ENCODE measurements around the gene FMN1. TPM values are rescaled to one million over a fixed set of nuclear protein-coding genes. Genes with fewer than 3 reads are reported as not detected.

FMN1 gene
- total and polyA plus RNA-seq, 3 donors from 2014 or later = 17.7 to 53.7 (median 47.4) TPM

DNA sequence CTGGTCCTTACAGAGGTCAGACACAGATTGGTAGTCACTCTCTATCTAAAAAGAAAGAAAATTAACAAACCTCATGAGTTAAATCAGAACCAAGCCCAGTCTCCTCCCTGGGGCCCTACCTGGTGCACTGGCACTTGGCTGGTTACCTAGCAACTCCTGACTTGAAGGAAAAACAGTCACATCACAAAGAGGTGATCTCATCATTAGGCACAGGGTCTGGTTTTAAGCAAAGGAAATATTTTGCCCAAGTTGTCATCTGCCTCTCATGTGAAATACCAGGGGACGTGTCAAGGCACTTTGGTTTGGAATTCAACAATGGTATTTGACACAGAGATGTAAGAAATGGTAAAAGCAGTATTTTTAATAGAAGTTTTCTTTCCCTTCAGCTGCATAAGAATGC is 47.7 kb upstream of the FMN1 start:
- intact Hi-C loops (cut with DNase I; ENCODE audit: low total_unique reads) = no loop called here

GRCh38 chr15:33236841-33237509 is 42.5 kb upstream of the FMN1 start:
- 90 to 93% methylated on average over 4 of the region's 4 CpGs for WGBS, 2 donors

More for the DNA sequence above, 47.7 kb upstream of the FMN1 start:
- no peak overlapping the region for H3K27ac ChIP-seq
- H3K9me3 ChIP-seq = no peaks in the 10 kb centered on the region
- 54 to 78% methylated on average over 1 of the region's 1 CpG for WGBS, 2 donors
- TF ChIP-seq, protein P1, sequence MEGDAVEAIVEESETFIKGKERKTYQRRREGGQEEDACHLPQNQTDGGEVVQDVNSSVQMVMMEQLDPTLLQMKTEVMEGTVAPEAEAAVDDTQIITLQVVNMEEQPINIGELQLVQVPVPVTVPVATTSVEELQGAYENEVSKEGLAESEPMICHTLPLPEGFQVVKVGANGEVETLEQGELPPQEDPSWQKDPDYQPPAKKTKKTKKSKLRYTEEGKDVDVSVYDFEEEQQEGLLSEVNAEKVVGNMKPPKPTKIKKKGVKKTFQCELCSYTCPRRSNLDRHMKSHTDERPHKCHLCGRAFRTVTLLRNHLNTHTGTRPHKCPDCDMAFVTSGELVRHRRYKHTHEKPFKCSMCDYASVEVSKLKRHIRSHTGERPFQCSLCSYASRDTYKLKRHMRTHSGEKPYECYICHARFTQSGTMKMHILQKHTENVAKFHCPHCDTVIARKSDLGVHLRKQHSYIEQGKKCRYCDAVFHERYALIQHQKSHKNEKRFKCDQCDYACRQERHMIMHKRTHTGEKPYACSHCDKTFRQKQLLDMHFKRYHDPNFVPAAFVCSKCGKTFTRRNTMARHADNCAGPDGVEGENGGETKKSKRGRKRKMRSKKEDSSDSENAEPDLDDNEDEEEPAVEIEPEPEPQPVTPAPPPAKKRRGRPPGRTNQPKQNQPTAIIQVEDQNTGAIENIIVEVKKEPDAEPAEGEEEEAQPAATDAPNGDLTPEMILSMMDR (IDR thresholded peaks at IDR 0.05) = no peak
- no peak for TF ChIP-seq POLR2A (IDR thresholded peaks at IDR 0.05)
- H3K4me1 ChIP-seq = no peaks in the 10 kb centered on the region
- H3K36me3 ChIP-seq (ENCODE audit: low read depth, missing control alignments) = no peaks in the 10 kb centered on the region
- H3K4me3 ChIP-seq = no peak overlapping the region
- H3K27me3 ChIP-seq = no peaks in the 10 kb centered on the region
- DNase-seq = no peak

GRCh38 chr15:33234020-33234461 is 39.5 kb upstream of the FMN1 start:
- Histone ChIP-seq H3K9me3 (no peaks in the 10 kb centered on the region), H3K4me1 (no peaks in the 10 kb centered on the region), H3K27me3 (no peaks in the 10 kb centered on the region), H3K36me3 (ENCODE audit: low read depth, missing control alignments) (no peaks in the 10 kb centered on the region), H3K27ac (no peak overlapping the region), H3K4me3 (no peak overlapping the region)
- no peak for TF ChIP-seq POLR2A (IDR thresholded peaks at IDR 0.05)
- TF ChIP-seq, protein P1 (IDR thresholded peaks at IDR 0.05) = peak in 2 of 3 experiments; percentile 25 to 30
- no peak for DNase-seq
- 36 to 42% methylated on average over 5 of the region's 5 CpGs for WGBS, 2 donors
- intact Hi-C loops (cut with DNase I; ENCODE audit: low total_unique reads) = no loop called here

More at GRCh38 chr15:33236841-33237509, 42.5 kb upstream of the FMN1 start:
- H3K4me1 ChIP-seq = no peaks in the 10 kb centered on the region
- H3K9me3 ChIP-seq = no peaks in the 10 kb centered on the region
- H3K36me3 ChIP-seq (ENCODE audit: low read depth, missing control alignments) = no peaks in the 10 kb centered on the region
- TF ChIP-seq, protein P1 (IDR thresholded peaks at IDR 0.05) = no peak
- TF ChIP-seq POLR2A (IDR thresholded peaks at IDR 0.05) = no peak
- intact Hi-C loops (cut with DNase I; ENCODE audit: low total_unique reads) = no loop called here
- H3K27ac ChIP-seq = no peak overlapping the region
- no peaks in the 10 kb centered on the region for H3K27me3 ChIP-seq
- DNase-seq = no peak
- H3K4me3 ChIP-seq = no peak overlapping the region

DNA sequence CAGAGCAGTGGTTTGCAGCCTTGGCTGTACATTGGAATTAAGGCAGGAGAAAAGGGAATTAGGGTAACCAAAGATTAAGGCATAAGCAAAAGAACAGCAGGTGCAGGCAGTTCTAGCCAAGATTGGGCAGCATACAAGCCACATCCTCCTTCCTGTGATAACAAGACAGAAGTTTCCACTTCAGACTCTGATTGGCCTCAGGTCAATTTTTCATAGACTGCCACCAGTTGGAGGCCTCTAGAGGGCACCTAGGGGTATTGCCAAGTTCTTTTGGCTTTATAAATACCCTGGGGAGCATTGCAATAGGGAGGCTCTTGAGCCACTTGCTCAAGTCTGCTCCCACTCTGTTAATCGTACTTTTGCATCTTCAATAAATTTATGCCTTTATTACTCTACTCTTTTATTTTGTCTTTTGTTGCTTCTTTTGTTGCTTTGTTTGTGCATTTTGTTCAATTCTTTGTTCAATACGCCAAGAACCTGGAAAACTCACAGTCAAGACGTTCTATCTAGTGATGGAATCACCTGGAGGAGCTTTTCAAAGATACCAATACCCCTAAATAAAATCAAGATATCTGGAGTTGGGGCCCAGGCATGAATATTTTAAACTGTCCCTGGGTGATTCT is 32.2 kb upstream of the FMN1 start:
- DNase-seq = peak; percentile 68
- Histone ChIP-seq H3K36me3 (ENCODE audit: low read depth, missing control alignments) (no peaks in the 10 kb centered on the region), H3K27ac (no peak overlapping the region), H3K4me3 (no peak overlapping the region), H3K27me3 (no peaks in the 10 kb centered on the region), H3K4me1 (no peaks in the 10 kb centered on the region), H3K9me3 (no peaks in the 10 kb centered on the region)
- WGBS, 2 donors = 76 to 90% methylated on average over 3 of the region's 3 CpGs
- no peak for TF ChIP-seq POLR2A (IDR thresholded peaks at IDR 0.05)
- TF ChIP-seq, protein P1 (IDR thresholded peaks at IDR 0.05) = peak; percentile 15 to 43 (median 37)
- intact Hi-C loops (cut with DNase I; ENCODE audit: low total_unique reads) = no loop called here

Measured in testis (tissue), 3 donors.